ENCODE measurements around the gene MOB1A.
A peak's percentile ranks its signal among the peaks of the same experiment; 100 is the strongest.
"Not testable (repeated sequence)": the region's sequence is repeated elsewhere in the genome, so short reads cannot be mapped to it uniquely, and the experiment has no call there.

MOB1A gene

GRCh38 chr2:74147727-74148456 is 30.8 kb downstream of the MOB1A start, which contains the start of gene BOLA3:
Gene BOLA3, minus strand, starts transcription at chr2:74147912. Its CDS starts 38 bp downstream, at chr2:74147874.
- peak; percentile 80 for DNase-seq

GRCh38 chr2:74146929-74147726 is 31.6 kb downstream of the MOB1A start:
- DNase-seq, result no peak

GRCh38 chr2:74142340-74142739 is 36.3 kb downstream of the MOB1A start:
- DNase-seq, result no peak

- no peak for DNase-seq
Measured at GRCh38 chr2:74138600-74139323, 39.9 kb downstream of the MOB1A start.

- DNase-seq, result no peak
Measured at GRCh38 chr2:74137651-74138599, 40.8 kb downstream of the MOB1A start.

GRCh38 chr2:74131901-74132300 is 46.8 kb downstream of the MOB1A start:
- DNase-seq, result no peak

GRCh38 chr2:74130211-74130995 is 48.3 kb downstream of the MOB1A start:
- no peak for DNase-seq

GRCh38 chr2:74128206-74128605 is 50.5 kb downstream of the MOB1A start:
- no peak for DNase-seq

- DNase-seq, result not testable (repeated sequence)
Measured at GRCh38 chr2:74123955-74124354, 54.7 kb downstream of the MOB1A start.

- DNase-seq, result not testable (repeated sequence)
Measured at GRCh38 chr2:74121846-74122245, 56.8 kb downstream of the MOB1A start.

GRCh38 chr2:74119912-74120825 is 58.5 kb downstream of the MOB1A start:
- DNase-seq, result peak; percentile 88

GRCh38 chr2:74119339-74119738 is 59.3 kb downstream of the MOB1A start:
- DNase-seq, result no peak

GRCh38 chr2:74111380-74111779 is 67.3 kb downstream of the MOB1A start:
- DNase-seq, result no peak

- DNase-seq, result no peak
Measured at GRCh38 chr2:74110537-74110936, 68.1 kb downstream of the MOB1A start.

- DNase-seq, result no peak
Measured at GRCh38 chr2:74109551-74109950, 69.1 kb downstream of the MOB1A start.

- DNase-seq, result no peak
Measured at GRCh38 chr2:74107071-74107470, 71.6 kb downstream of the MOB1A start.

GRCh38 chr2:74105413-74105812 is 73.3 kb downstream of the MOB1A start:
- no peak for DNase-seq

GRCh38 chr2:74104839-74105238 is 73.8 kb downstream of the MOB1A start:
- DNase-seq, result no peak

GRCh38 chr2:74103763-74104162 is 74.9 kb downstream of the MOB1A start:
- DNase-seq, result no peak

Data from activated naive CD4-positive, alpha-beta T cell treated with anti-CD3 and anti-CD28 coated beads, Interleukin-2, amount 50 U/mL, for 16 hours (primary cell).